HG03354 (cell line): ENCODE results near the gene ARHGAP19.

Source experiments
- ATAC-seq: cut with Tn5 transposase; IDR thresholded peaks from one replicate; pipeline ENCODE4 v1.9.1; 2021; ENCODE audit warnings: mild to moderate bottlenecking; ENCODE audit not compliant: unreplicated experiment, poor library complexity, severe bottlenecking

Gene ARHGAP19

DNA sequence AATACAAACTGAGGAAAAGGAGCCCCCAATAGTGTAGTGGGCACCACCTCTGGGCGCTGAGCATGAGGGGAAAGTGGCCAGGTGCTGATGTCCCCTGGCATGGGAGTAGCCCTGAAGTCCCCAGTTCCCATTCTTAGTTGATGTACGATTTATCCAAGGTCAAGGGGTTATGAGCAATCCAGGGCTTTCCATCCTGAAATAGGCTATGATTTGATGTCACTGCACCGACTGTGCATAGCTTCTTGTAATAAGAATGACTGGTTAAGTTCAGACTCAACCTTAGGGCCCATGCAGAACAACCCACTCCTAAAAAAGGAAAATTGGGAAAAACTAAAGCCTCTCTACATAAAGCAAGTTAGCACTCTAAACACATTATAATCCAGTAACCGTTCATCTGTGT lies 31.1 kb upstream of the ARHGAP19 start:
- ATAC-seq: no peak

DNA sequence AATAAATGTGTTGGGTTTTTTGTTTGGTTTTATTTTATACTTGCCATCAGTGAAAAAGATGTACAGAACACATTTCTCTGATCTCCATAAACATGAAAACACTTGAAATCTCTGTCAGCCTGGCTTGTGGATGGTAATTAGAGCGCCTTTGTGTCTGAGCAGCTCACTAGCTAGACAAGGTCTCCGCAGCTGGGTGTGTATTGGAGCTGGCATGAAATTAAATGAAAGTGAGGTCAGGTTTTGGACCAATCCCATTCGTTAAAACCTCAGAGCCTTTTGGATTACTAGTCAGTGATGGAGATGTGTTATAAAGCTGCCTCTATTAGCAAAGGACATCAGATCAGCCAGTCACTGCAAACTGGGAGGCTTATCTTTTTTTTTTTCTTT lies 29.4 kb upstream of the ARHGAP19 start:
- ATAC-seq: no peak

DNA sequence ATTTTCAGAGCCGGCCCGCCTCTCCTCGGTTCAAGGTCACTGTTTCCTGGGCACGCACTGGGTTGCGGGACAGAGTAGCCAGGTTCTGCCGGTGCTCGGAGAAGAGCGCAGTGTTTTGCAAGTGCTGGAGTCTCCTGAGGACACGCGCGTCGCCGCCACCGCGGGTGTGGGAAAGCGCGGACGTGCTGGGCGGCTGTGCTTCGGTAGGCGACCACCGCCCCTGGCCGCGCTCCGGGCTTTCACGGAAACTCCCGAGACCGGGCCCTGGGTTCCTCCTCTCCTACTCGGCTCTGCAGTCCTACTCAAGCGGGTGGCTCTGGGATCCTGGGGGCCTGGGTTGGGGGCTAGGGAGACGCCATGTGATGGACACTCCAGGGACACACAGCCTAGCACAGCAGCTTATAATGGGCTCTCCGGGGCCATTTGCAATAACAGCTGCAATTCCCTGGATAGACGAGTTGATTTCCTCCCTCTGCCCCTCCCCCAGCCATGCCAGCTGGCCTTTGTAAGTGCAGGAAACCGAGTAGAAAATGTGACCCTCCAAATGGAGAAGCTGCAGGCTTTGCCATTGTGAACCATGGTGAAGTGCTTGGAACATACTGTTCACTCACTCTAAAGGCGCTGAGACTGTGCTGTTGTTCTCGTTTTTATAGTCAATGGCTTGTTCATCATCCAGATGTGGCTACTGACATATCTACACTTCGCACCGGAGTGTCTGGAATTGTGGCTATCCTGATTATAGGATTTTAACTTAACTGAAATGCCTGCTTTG lies 28.8 kb upstream of the ARHGAP19 start:
- ATAC-seq: no peak

DNA sequence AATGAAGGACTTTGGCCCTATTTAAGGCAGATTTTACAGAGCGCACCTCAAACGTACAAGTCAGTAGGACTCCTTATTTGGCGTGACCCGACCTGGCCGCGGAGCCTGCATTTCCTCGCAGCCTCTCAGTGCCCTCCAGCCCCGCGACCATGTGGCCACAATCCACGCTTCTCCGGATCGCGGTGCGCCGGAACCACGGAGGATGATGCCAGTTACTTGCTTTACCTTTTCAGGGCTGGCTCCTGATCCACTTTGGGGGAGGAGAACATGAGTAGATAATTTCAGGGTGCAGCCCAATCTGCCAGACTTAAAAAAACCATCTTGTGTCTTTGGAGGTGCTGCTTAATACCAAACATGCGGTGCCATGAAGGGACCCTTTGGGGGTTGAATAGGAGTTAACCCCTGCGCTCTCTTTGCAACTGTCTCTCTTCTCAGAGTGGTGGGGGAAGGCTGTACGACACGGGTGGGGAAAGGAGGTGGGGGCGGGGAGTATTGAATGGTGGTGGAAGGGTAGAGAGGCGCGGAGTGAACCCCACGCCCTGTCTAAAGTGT lies 28.1 kb upstream of the ARHGAP19 start:
- ATAC-seq: no peak

DNA sequence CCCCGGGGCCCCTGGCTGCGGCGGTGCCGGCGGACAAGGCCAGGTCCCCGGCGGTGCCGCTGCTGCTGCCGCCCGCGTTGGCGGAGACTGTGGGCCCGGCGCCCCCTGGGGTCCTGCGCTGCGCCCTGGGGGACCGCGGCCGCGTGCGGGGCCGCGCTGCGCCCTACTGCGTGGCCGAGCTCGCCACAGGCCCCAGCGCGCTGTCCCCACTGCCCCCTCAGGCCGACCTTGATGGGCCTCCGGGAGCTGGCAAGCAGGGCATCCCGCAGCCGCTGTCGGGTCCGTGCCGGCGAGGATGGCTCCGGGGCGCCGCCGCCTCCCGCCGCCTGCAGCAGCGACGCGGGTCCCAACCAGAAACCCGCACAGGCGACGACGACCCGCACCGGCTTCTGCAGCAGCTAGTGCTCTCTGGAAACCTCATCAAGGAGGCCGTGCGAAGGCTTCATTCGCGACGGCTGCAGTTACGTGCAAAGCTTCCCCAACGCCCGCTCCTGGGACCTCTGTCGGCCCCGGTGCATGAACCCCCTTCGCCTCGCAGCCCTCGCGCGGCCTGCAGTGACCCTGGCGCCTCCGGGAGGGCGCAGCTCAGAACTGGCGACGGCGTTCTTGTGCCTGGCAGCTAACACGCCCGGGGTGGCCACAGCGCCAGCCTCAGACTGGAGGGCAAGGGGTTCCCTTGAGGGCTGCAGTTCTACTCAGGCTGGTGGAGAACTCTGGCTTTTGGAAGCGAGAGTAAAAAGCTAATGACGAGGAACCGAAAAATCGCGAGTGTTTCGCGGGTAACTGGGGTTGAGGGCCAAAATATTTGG lies 27.4 kb upstream of the ARHGAP19 start:
- ATAC-seq: peak; percentile 33

DNA sequence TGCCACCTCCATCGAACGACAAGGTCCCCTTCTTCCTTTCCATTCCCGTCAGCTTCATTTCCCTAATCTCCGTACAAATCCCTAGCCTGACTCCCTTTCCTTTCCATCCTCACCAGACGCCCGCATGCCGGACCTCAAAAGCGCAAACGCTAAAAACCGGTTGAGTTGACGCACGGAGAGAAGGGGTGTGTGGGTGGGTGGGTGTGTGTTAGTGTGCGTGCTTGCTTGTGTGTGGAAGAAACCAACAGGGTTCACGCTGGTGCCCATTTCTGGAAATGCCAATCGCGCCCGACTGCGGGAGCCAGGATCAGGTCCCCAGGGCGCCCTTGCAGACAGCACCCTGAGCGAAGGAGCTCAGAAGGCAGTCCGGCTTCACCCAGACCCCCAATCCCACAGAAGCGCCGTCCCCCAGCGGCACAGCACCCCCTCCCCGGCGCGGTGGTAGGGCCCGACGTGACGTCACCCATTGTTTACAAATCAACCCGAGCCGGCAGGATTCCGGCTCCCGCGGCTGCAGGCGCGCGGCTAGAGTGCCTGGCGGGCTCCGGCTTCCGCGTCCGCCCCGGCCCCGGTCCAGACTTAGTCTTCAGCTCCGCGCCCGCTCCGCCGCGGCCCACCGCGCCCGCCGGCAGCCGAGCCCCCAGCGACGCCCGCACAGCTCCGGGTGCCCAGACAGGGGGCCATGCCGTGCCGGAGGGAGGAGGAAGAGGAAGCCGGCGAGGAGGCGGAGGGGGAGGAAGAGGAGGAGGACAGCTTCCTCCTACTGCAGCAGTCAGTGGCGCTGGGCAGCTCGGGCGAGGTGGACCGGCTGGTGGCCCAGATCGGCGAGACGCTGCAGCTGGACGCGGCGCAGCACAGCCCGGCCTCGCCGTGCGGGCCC lies 26.6 kb upstream of the ARHGAP19 start, which contains the start of gene FRAT1:
TSS of gene FRAT1 (plus strand) at position 500 of the 880 bp plus-strand sequence. CDS start at position 683, 183 bp downstream.
- peak; percentile 81 for ATAC-seq

DNA sequence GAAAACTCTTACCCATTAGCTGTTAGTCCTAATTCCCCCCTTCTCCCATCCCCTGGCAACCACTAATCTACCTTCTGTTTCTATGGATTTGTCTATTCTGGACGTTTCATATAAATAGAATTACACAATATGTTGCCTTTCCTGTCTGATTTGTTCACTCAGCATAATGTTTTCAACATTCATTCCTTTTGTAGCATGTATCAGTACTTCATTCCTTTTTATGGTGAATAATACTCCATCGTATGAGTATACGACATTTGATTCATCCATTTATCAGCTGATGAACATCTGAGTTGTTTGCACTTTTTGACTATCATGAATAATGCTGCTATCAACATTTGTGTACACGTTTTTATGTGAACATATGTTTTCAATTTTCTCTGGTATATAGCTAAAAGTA lies 22.2 kb upstream of the ARHGAP19 start:
- no peak for ATAC-seq

DNA sequence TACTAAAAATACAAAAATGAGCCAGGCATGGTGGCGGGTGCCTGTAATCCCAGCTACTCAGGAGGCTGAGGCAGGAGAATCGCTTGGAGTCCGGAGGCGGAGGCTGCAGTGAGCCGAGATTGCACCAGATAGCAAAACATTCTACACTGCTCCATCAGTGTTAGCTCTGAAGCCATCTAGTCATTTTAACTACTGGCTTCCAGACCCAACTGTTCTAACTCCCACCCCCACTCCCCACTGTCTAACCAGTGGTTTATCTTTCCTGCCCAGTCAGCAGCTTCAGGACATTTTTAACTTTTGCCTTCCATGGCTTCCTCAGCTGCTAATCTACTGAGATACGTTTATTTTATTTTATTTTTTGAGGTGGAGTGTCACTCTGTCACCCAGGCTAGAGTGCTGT lies 20.5 kb upstream of the ARHGAP19 start:
- ATAC-seq: no peak

DNA sequence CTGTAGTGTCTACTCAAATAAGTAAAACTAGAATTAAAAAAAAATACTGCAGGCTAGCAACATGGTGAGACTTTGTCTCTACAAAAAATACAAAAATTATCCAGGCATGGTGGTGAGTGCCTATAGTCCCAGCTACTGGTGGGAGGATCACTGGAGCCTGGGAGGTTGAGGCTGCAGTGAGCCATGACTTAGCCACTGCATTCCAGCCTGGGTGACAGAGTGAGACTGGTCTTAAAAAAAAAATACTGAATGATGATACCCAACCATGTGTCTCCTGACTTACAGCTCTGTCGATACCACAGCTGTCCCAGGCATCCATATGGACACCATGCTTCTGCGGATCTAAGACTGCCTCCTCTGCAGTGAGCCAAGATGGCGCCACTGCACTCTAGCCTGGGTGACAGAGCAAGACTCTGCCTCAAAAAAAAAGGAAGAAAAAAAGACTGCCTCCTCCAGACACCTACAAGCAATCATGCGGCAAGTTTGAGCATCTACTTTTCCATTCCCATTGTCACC lies 18.7 kb upstream of the ARHGAP19 start:
- ATAC-seq: no peak

DNA sequence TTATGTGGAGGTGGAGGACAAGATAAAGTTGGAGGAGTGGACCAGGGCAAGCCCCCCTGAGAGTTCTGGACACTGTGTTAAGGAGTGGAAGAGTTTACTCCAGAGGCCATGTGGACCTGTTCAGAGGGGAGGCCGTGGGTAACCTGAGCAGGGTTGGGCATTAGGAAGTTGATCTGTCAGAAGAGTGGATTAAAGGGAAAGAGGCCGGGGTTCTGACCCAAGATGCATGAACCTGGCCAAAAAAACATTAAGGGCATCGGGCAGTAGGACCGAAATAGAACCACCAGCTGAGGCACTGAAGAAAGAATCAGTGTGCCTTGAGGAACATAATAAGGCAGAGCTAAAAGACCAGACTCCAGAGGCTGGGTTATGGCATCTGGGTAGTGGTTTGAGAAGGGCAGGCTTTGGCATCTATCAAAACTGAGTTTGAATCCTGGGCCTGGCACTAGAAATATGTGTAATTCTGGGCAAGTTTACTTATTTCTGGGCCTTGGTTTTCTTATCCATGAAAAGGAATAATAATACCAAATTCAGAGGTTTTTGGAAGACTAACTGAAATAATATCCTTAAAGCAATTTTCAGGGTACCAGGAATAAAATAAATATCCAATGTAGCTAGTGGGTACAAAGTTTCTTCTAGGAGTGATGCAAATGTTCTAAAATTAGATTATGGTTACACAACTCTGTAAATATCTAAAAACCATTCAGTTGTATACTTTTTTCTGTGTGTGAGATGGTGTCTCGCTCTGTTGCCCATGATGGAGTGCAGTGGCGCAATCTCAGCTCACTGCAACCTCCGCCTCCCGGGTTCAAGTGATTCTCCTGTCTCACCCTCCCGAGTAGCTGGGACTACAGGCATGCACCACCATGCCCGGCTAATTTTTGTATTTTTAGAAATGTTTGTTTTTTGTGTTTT lies 15.7 kb upstream of the ARHGAP19 start:
- no peak for ATAC-seq

DNA sequence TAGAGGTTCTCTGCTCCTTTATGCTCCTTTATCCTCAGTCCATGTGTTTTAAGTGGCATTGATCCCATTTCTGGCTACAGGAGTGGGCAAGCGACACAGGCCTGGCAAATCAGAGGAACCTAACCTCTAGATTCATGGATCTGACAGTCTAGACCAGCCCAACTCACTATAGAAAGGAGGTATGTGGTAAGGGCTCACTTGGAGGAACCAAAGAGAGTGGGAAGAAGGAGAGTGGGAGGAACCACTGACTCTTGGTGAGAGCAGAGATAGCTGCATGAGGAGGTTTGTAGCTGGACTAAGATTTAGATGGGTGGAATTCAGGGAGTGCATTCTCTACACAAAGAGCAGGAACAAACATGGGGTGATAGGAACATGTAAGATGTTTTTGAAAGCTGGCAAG lies 15.0 kb upstream of the ARHGAP19 start:
- no peak for ATAC-seq

DNA sequence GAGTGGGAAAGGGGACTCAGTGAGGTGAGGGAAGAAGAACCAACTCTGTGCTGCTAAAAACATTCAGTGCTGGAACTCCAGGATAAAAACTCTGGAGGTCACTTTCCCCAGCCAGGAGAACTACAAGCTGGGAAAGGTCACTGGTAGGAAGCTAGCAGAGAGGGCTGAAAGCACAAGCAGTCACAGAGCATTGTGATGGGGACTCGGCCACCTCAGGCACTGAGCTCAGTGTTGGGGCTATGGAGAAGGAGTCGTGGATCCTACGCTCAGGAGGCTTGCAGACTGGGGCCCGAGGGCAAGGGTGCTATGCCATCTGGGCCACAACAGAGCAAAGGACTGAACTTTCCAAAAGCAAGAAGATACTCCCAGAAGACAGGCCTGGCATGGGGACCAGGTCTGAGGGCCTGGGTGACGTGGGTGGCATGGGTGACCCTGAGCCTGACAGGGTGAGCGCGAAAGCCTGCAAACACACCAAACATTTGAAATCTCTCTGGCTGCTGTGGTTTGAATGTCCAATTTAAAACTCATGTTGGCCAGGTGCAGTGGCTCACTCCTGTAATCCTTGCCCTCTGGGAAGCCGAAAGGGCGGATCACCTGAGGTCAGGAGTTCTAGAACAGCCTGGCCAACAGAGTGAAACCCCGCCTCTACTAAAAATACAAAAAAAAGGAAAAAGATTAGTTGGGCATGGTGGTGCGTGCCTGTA lies 9.8 kb upstream of the ARHGAP19 start:
- ATAC-seq: no peak

DNA sequence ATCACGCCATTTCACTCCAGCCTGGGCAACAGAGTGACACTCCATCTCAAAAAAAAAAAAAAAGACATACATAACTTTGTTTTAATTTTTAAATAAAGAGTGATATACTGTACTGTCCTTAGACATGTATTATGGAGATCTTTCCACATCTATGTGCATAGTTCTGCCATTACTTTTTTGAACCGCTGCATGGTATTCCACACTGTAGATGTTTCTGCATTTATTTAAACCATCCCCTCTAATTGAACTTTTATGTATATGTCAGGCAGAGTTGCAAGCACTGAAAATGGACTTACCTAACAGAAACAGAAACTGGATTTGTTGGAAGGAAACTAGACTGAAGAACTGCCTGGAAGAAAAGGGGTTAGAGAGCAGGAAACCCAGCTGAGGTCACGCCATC lies 8.5 kb upstream of the ARHGAP19 start:
- ATAC-seq: no peak

DNA sequence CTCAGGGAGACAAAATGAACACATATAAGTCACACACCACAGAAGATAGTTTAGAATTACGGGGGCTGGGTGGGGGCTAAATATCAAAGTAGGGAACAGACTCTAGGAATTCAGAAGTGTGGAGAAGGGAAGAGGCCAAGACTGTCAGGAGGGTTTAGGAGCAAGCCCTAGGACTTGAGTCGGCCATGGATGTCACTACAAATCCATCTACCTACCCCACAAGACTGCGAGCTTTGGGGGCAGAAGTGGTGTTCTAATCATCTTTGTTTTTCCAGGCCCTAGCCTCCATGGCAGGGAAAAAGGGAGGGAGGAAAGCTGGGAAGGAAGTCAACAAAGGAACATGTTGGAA lies 5.8 kb upstream of the ARHGAP19 start:
- no peak for ATAC-seq

DNA sequence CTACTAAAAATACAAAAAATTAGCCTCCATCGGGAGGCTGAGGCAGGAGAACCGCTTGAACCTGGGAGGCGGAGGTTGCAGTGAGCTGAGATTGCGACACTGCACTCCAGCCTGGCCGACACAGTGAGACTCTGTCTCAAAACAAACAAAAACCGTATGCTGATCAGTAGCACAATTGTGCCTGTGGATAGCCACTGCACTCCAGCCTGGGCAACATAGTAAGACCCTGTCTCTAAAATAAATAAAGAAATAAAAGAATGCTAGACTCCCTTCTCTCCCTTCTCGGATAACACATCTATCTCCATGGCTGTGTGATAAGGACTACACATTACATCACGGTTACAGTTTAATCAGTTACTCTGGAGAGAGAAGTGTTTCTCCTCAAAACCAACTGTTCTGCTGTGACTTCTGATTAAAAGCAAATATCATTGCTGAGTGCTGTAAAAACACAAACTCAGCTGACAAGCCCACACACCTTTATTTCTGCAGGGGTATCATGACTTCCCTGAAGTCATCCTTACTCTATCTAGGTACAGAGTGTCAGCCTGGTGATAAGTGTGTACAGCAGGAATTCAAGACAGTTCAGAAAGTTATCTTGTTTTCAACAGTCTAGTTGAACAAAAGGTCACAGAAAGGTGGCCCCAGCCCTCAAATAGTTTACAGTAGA lies 5.3 kb upstream of the ARHGAP19 start:
- no peak for ATAC-seq

DNA sequence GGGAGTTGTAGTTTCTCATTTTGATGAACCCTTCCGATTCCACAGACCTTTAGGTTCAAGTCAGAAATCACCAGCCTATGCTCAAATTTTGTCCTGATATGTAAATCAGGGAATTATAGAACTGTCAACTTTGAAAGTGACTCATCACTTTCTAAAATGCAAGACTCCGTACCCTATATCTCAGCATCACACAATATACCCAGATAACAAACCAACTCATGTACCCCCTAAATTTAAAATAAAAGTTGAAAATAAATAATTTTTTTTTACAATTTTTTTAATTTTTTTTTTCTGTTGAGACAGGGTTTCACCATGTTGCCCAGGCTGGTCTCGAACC lies 393 bp upstream of the ARHGAP19 start:
- no peak for ATAC-seq

DNA sequence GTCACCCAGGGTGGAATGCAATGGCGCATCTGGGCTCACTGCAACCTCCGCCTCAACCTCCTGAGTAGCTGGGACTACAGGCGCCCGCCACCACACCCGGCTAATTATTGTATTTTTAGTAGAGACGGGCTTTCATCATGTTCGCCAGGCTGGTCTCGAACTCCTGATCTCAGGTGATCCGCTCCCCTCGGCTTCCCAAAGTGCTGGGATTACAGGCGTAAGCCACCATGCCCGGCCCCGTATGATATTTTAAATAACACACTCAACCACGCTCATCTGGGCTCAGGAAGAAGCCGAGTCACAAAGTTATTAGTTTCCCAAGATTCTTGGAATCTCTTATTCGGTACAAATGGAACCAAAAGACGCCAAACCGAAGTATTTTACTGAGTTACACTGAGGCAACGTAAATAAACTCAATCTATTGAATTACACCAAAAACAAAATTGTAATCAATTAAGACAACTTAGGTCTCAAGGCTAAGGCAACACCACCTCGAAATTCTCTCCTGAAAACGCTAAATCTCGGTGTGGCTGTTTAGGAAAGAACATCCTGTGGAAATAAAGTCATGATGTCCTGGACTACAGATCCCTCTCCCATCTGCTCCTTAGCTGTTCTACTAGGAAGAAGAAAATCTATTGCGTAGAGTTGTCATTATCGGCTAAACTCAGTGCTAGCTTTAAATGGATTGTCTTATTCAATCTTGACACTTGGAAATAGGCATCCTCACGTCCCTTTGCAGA lies 910 bp downstream of the ARHGAP19 start:
- ATAC-seq: no peak
